Measurements from ENCODE around the gene SORCS3.

SORCS3 gene

GRCh38 chr10:105025092-105025491, 384.0 kb downstream of the SORCS3 start:
- DNase-seq = no peak

- no peak for DNase-seq
Measured at GRCh38 chr10:105026566-105026965, 385.5 kb downstream of the SORCS3 start.

- no peak for DNase-seq
Measured at GRCh38 chr10:105029286-105029685, 388.2 kb downstream of the SORCS3 start.

DNA sequence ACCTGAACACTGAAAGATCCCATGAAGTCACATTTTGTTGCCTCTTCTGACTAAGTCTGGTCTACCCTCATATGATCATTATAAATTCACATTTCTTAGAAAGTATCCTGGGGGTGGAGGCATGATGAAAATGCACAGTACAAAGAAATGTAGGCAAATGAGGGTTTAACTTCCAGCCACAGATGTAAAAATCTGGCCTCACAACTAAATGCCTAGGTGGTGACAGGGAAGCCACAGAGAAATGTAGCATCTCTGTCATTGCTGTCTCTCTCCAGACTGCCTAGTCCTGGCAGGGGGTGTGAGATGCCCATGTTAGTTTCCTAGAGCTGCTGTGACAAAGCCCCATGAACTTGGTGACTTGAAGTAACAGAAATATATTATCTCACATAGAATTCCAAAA, 395.9 kb downstream of the SORCS3 start:
- no peak for DNase-seq

GRCh38 chr10:105041956-105042355, 400.9 kb downstream of the SORCS3 start:
- DNase-seq = no peak

DNA sequence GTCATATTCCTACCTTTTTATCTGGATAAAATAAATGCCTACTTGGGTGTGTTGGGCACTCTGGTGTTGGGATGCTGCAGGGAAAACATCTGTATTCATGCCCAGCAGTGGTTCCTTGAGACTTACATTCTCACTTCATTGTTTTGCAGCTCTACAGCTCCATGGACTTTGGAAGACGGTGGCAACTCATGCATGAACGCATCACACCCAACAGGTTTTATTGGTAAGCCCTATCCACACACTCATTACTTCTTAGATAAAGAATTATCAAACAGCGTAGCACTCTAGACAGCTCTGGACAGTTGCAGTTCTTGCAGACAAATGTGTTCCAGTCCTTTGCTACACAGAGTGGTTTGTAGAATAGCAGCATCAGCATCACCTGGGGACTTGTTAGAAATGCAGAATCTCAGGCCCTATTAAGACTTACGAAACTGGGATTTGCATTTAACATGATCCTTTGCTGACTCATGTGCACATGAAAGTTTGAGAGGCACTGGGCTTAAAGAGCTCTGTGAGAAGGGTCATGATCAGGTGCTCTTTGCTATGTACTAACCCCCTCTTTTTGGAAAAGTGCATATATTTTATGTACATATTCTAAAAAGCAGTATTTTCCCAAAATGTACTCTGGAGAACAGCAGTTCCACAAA, 401.9 kb downstream of the SORCS3 start:
- DNase-seq = no peak

DNA sequence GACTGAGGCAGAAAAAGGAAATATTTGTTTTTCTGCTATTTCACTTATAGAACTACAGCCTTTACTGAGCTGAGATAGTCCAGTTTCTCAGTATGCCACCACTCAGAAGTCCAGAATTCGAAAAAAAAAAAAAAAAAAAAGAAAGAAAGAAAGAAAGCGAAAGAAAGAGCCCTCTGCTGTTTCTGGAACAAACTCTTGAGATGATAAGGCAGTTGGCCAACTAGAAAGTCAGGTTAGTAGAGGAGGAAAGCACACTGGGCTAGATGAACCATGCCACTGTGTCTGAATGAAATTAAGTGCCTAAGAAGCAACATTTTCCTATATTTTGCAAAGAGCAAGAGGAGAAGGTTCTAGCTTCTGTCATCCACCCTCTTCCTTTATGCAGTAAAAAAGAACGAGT, 403.8 kb downstream of the SORCS3 start:
- DNase-seq = no peak

- DNase-seq = no peak
Measured at GRCh38 chr10:105056413-105056812, 415.3 kb downstream of the SORCS3 start.

DNA sequence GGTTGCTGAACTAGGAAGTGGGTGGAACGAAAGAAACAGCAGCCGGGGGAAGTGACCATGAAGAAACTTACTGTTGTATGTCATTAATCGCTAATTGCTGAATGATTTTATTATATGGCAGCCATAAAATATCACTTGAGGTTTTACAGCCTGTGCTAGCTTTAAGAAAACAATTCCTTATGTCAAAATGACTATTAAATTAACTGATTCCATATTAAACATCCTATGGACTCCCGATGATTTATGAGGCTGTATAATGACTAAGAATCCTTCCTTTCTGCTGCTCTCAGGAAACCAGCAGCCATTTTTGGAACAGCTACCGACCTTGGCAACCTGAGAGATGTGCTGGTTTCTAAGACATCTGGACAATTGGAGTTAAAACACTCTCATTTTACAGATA, 421.9 kb downstream of the SORCS3 start:
- DNase-seq = no peak

- no peak for DNase-seq
Measured at GRCh38 chr10:105063796-105064195, 422.7 kb downstream of the SORCS3 start.

DNA sequence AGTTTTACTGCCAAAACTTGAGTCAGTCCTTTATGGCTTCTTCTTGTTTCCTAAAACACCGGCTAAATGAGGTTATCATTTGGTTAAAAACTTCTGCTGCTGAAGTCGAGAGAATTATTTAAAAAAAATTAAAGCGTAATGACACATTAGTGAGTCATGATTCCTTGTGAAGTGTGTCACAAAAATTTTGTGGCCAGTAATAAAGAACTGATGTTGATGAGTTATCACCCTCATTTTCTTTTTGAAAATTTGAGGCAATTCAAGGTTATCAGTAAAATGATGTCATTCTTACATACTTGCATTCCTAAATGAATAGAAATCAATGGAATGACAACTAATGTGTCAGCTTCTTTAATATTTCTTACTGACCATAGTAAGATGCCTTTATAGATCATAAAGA, 427.4 kb downstream of the SORCS3 start:
- DNase-seq = no peak

DNA sequence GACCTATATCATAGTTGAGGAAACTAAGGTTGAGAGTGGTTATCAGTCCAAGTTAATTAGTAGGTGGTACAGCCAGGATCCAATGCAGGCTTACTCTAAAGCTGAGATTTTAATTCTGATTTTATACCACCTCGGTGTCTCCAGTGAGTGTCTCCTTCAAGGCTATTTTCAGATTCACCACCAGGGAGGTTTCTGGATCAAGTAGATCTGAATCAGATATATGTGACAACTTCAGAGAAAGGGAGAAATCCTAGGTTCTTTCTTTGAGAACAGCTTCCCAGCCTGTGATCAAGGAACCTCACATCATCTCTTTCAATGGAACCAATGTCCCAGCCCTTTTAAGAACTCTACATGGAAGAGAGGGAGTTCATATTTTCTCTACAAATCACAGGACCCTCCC, 429.2 kb downstream of the SORCS3 start:
- no peak for DNase-seq

GRCh38 chr10:105070952-105071351, 429.9 kb downstream of the SORCS3 start:
- no peak for DNase-seq

- no peak for DNase-seq
Measured at GRCh38 chr10:105071980-105072379, 430.9 kb downstream of the SORCS3 start.

GRCh38 chr10:105073999-105074398, 432.9 kb downstream of the SORCS3 start:
- no peak for DNase-seq

- DNase-seq = no peak
Measured at GRCh38 chr10:105075031-105075430, 433.9 kb downstream of the SORCS3 start.

DNA sequence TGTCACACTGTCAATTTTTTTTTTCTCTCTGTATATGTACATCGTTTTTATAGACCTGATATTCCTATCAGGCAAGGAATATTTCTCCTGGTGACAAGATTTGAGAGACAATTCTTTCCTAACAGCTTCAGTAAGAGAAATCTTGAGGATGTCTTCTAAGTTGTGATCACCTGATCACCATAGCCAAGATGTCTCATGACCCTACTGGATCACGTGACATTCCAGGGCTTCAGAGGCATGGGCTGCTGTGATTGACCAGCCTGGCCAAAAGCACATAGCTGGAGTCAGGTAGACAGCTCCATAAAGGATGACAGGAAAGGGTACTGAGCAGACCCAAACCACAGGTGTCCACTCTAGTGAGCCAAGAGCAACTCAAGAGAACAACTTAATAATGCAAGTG, 444.9 kb downstream of the SORCS3 start:
- DNase-seq = no peak

DNA sequence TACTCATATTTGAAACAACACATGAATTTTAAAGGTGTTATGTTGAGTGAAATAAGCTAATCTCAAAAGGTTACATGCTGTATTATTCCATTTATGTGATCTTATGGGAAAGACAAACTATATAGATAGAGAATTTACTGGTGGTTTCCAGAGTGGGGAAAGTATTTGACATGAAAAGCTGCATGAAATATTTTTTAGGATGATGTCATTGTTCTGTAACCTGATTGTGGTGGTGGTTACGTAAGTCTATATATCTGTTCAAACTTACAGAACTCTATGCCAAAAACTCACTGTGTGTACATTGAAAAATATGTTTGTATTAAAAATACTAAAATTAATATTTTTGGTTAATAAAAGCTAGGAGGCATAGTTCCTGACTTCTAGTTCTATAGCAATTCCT, 453.0 kb downstream of the SORCS3 start:
- DNase-seq = no peak

DNA sequence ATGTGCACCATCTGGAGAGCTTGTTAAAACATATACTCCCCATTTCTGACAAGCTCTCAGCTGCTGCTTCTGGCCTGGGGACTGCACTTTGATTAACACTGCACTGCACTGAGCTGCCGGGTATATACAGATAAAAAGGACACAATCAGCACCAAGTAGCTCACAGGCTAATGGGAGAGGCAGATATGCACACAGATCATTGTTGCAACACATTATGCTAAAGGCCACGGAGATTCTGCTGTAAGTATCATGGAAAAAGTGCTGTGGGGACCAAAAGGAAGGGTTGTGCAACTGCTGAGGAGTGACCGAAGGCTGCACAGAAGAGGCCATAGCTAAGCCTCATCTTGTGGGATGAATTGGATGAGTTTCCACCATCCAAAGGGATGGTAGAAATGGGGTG, 455.2 kb downstream of the SORCS3 start:
- no peak for DNase-seq

DNA sequence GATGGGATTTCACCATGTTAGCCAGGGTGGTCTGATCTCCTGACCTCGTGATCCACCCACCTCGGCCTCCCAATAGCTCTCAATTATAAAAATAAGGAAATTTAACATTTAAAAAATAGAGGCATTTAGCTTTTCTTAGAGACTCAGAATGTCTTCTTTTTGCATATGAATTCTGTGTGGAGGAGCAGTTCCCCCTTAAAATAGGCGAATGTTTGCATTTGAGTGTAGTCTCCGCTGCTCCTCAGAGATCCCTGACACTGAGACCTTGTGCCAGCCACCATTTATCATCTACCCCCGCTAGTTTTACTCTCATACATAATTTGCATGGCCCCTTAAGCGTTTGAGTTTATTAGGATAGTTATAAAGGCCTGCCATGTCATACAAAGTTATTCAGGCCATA, 461.9 kb downstream of the SORCS3 start:
- no peak for DNase-seq

DNA sequence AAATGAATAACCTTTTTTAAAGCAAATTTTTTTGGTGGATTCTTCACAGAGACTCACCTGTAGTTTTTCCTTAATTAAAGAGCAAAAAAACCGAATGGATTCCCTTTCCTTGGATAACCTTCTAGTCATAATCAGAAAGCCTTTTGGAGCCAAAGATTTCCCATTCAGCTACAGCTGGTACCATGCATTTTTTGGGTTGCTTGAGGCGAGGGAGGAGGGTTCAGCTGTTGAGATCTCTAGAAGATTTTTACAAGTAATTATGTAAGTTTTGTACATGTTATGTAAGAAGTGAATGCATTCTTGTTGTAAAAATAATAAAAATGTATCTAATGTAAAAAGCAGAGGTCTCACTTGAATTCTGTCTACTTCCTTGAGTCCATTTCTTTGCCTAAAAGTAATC, 463.2 kb downstream of the SORCS3 start:
- no peak for DNase-seq

- DNase-seq = no peak
Measured at GRCh38 chr10:105109164-105109563, 468.1 kb downstream of the SORCS3 start.

GRCh38 chr10:105112862-105113261, 471.8 kb downstream of the SORCS3 start:
- no peak for DNase-seq

GRCh38 chr10:105113666-105114065, 472.6 kb downstream of the SORCS3 start:
- no peak for DNase-seq

GRCh38 chr10:105121743-105122142, 480.7 kb downstream of the SORCS3 start:
- no peak for DNase-seq

- no peak for DNase-seq
Measured at GRCh38 chr10:105128111-105128510, 487.0 kb downstream of the SORCS3 start.
